D721Med (cell line): Measurements from ENCODE around the gene KCNG2.

Source experiments
- DNase-seq: peaks from one replicate; pipeline ENCODE4 v3.0.0; 2011; ENCODE audit warnings: low spot score; ENCODE audit not compliant: insufficient read length
- FAIRE-seq: peaks from 2 replicates; lab custom pipeline; 2011; peaks lifted over from hg19 to GRCh38; lab: Jason Lieb, UNC
- TF ChIP-seq, protein P1 (sequence below): IDR thresholded peaks from 2 replicates; pipeline ENCODE4 v1.5.1; 2012; ENCODE audit warnings: mild to moderate bottlenecking, control low read depth; ENCODE audit not compliant: insufficient read depth; ENCODE audit errors: missing control alignments

Gene KCNG2

DNA sequence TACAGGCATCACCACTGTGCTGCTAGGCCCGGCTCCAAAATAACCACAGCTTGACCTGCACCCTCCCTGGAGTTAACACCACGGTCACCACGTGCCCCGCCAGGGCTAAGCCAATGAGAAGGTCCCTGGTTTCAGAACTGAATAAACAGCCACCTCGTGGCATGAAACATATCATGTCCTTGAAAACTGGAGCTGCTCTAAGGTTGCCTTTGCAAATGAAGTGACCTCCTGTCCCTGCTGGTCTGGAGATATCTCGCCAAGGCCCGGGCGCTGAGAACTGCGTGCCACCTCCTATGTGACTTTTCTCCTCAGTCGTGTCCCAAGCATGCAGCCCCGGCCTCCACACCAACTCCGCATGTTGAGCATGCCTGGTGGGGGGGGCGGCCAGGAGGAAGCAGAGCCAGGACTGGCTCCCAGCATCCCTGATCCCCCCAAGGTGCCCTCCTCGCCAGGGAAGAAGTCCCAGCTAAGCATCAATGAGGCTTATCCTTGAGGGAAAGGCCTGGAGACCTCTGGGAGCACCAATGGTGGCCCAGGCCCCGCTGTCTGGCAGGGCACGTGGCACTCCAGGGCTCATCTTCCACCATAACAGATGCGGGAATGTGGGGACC, 16.3 kb upstream of the KCNG2 start:
- FAIRE-seq = no peak
- TF ChIP-seq, protein P1, sequence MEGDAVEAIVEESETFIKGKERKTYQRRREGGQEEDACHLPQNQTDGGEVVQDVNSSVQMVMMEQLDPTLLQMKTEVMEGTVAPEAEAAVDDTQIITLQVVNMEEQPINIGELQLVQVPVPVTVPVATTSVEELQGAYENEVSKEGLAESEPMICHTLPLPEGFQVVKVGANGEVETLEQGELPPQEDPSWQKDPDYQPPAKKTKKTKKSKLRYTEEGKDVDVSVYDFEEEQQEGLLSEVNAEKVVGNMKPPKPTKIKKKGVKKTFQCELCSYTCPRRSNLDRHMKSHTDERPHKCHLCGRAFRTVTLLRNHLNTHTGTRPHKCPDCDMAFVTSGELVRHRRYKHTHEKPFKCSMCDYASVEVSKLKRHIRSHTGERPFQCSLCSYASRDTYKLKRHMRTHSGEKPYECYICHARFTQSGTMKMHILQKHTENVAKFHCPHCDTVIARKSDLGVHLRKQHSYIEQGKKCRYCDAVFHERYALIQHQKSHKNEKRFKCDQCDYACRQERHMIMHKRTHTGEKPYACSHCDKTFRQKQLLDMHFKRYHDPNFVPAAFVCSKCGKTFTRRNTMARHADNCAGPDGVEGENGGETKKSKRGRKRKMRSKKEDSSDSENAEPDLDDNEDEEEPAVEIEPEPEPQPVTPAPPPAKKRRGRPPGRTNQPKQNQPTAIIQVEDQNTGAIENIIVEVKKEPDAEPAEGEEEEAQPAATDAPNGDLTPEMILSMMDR = no peak

GRCh38 chr18:79782566-79783308, 15.0 kb upstream of the KCNG2 start:
- DNase-seq (no peak), FAIRE-seq (no peak)
- TF ChIP-seq, protein P1 = no peak

More for the DNA sequence above, 16.3 kb upstream of the KCNG2 start:
- DNase-seq = no peak

GRCh38 chr18:79784071-79784913, 13.4 kb upstream of the KCNG2 start:
- no peak for DNase-seq
- TF ChIP-seq, protein P1 = no peak
- no peak for FAIRE-seq

DNA sequence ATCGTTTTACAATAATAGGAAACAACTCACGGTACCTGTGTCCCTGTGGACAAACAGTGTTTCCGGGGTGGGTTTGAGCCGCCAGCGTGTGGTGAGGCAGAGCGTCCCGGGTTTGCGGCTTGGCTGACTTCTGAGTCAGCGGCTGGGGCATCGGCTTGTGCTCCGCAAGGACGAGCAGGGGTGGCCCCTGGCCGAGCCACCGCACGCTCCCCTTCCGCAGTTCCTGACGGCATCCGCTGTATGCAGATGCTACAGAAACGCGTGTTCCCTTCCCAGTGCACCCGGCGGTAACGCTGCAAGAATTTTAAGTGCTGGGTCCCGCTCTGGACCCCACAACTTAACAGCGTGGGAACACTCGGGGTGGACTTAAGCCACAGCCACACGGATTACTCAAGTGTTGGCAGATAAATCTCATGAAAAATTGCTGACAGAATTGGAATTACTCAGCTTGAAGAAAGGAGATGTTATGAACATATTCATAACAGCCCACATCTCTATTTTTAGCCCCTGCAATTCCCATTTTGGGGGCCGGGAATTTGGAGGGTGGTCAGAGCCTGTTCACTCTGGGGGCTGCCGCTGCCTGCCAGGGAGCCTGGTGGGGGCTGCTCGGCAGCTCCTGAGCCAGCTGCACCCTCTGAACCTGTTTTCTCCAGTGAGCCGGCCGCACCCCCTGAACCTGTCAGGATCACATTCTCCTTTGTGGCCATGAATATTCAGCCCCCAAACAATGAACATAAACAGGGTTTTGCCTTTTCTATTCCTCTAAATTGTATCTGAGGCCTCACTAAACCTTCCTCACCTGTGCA, 12.6 kb upstream of the KCNG2 start:
- FAIRE-seq (no peak), DNase-seq (no peak)
- TF ChIP-seq, protein P1 = no peak

- FAIRE-seq = no peak
- DNase-seq = no peak
- TF ChIP-seq, protein P1 = no peak
Observed at GRCh38 chr18:79785831-79786230, 11.9 kb upstream of the KCNG2 start.

DNA sequence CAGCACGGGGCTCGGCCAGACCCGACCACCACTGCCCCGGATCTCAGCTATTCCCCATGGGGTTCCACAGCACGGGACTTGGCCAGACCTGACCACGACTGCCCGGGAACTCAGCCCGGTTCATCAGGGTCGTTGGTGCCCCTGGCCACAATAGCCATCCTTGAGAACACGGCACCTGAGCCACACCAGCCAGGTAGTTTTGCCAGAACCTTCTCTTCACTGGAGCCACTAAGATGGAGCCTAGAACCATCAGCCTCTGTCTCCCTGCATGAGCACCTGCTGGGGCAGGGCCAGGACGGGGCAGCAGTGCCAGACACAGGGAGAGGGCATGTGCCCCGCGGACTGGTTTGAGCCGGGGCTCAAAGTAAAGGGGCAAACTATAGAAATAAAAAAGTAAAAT, 11.4 kb upstream of the KCNG2 start:
- DNase-seq (no peak), FAIRE-seq (no peak)
- TF ChIP-seq, protein P1 = no peak
